Cardiac muscle cell (in vitro differentiated cells and primary cell): Measurements from ENCODE around the gene TCTN3. TPM values are rescaled to one million over a fixed set of nuclear protein-coding genes. Genes with fewer than 3 reads are reported as not detected.

Experiments used
- DNase-seq, 2 donors: peaks; one replicate each; pipeline versions ENCODE4 v3.0.0 to v3.0.0-alpha.2; 2010 to 2017; ENCODE audit warnings: low read depth in 1 of 2, low spot score in 1 of 2
- H3K27ac ChIP-seq: fragments of 200-600 bp; sonication (generic); 2 replicates; pipeline ENCODE4 v1.5.1; 2016
- H3K27me3 ChIP-seq: fragments of 200-600 bp; sonication (generic); 2 replicates; pipeline ENCODE4 v1.6.0; 2016; ENCODE audit warnings: control low read depth
- H3K36me3 ChIP-seq: fragments of 200-600 bp; sonication (generic); 2 replicates; pipeline ENCODE4 v1.5.1; 2016; ENCODE audit warnings: control low read depth
- H3K4me1 ChIP-seq: fragments of 200-600 bp; sonication (generic); 2 replicates; pipeline ENCODE4 v1.8.1; 2017; ENCODE audit warnings: low read depth, mild to moderate bottlenecking, mixed run types
- H3K4me3 ChIP-seq: fragments of 200-600 bp; sonication (generic); 2 replicates; pipeline ENCODE4 v1.5.1; 2016; ENCODE audit warnings: mild to moderate bottlenecking
- H3K9me3 ChIP-seq: fragments of 200-600 bp; sonication (generic); 2 replicates; pipeline ENCODE4 v1.5.1; 2017; ENCODE audit warnings: low read depth, mild to moderate bottlenecking, control low read depth
- CTCF ChIP-seq: IDR thresholded peaks from 2 replicates; pipeline ENCODE4 v1.5.1; 2012; ENCODE audit warnings: low read depth, mild to moderate bottlenecking, low read length
- polyA plus RNA-seq: library from polyadenylated mRNA; unstranded; fragments of >200 nt; fragmentation: Nextera tagmentation; extraction: Ambion mirVana; gene quantifications from 2 replicates; pipeline ENCODE4 v1.2.1, GENCODE V29; 2016
- total RNA-seq: library from RNA; depleted of rRNA; stranded (reverse); fragments of >200 nt; gene quantifications from 2 replicates; pipeline ENCODE4 v1.2.3, GENCODE V29; 2016

Gene TCTN3
- total and polyA plus RNA-seq, 2 experiments from 2014 or later = 21.9 to 40.6 TPM

- TF ChIP-seq CTCF = no peak
- H3K36me3 ChIP-seq = no peaks in the 10 kb centered on the region
- no peak overlapping the region for H3K27ac ChIP-seq
- no peak overlapping the region for H3K4me3 ChIP-seq
- H3K27me3 ChIP-seq = no peaks in the 10 kb centered on the region
- no peak for DNase-seq
- no peaks in the 10 kb centered on the region for H3K4me1 ChIP-seq
- no peaks in the 10 kb centered on the region for H3K9me3 ChIP-seq
Observed at GRCh38 chr10:95716466-95716865, 22.7 kb upstream of the TCTN3 start.

DNA sequence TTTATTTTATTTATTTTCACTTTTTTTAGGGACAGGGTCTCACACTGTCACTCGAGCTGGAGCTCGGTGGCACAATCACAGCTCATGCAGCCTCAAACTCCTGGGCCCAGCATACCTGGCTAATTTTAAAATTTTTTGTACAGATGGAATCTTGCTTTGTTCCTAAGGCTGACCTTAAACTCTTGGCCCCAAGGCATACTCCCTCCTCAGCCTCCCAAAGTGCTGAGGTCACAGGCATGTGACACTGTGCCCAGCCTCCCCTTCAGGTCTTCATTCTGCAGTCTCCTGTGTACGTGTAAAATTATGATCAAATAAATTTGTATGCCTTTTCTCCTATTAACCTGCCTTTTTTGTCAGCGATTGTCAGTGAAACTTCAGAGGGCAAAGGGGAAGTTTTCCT lies 17.8 kb upstream of the TCTN3 start:
- Histone ChIP-seq H3K9me3 (no peaks in the 10 kb centered on the region), H3K4me1 (no peaks in the 10 kb centered on the region), H3K27ac (no peak overlapping the region), H3K27me3 (no peaks in the 10 kb centered on the region), H3K4me3 (no peak overlapping the region), H3K36me3 (no peaks in the 10 kb centered on the region)
- TF ChIP-seq CTCF = no peak
- DNase-seq = no peak

- H3K27me3 ChIP-seq = no peaks in the 10 kb centered on the region
- H3K36me3 ChIP-seq = no peaks in the 10 kb centered on the region
- no peak for DNase-seq
- H3K4me1 ChIP-seq = no peaks in the 10 kb centered on the region
- no peak overlapping the region for H3K27ac ChIP-seq
- no peak for TF ChIP-seq CTCF
- no peak overlapping the region for H3K4me3 ChIP-seq
- H3K9me3 ChIP-seq = no peaks in the 10 kb centered on the region
Observed at GRCh38 chr10:95706990-95707389, 13.3 kb upstream of the TCTN3 start.

- Histone ChIP-seq H3K9me3 (no peaks in the 10 kb centered on the region), H3K4me1 (no peaks in the 10 kb centered on the region), H3K36me3 (no peaks in the 10 kb centered on the region), H3K4me3 (no peak overlapping the region), H3K27me3 (no peaks in the 10 kb centered on the region), H3K27ac (no peak overlapping the region)
- no peak for TF ChIP-seq CTCF
- no peak for DNase-seq
Observed at GRCh38 chr10:95706573-95706972, 12.8 kb upstream of the TCTN3 start.

GRCh38 chr10:95698415-95698814 lies 4.7 kb upstream of the TCTN3 start:
- H3K4me3 ChIP-seq = no peak overlapping the region
- DNase-seq = no peak
- H3K36me3 ChIP-seq = no peaks in the 10 kb centered on the region
- TF ChIP-seq CTCF = no peak
- no peaks in the 10 kb centered on the region for H3K4me1 ChIP-seq
- H3K27me3 ChIP-seq = no peaks in the 10 kb centered on the region
- H3K9me3 ChIP-seq = no peaks in the 10 kb centered on the region
- no peak overlapping the region for H3K27ac ChIP-seq

DNA sequence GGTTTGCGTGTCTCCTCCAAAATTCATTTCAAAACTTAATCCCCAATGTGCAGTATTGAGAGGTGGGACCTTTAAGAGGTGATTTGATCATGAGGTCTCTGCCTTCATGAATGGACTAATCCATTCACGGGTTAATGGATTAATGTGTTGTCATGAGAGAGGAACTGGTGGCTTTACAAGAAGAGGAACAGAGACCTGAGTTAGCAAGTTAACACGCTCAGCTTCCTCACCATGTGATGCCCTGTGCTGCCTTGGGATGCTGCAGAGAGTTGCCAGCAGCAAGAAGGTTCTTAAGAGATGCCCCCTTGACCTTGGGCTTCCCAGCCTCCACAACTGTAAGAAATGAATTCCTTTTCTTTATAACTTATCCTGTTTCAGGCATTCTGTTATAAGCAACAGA lies 3.7 kb upstream of the TCTN3 start:
- Histone ChIP-seq H3K4me3 (no peak overlapping the region), H3K36me3 (no peaks in the 10 kb centered on the region), H3K4me1 (peaks cover 6% of the 10 kb centered on the region), H3K27ac (no peak overlapping the region), H3K9me3 (no peaks in the 10 kb centered on the region), H3K27me3 (no peaks in the 10 kb centered on the region)
- TF ChIP-seq CTCF = no peak
- DNase-seq = no peak
